Keratinocyte (primary cell): ENCODE measurements around the gene HNRNPD. TPM values are rescaled to one million over a fixed set of nuclear protein-coding genes. Genes with fewer than 3 reads are reported as not detected.

Experiments used
- DNase-seq: peaks from one replicate; pipeline ENCODE4 v3.0.0-alpha.2; 2011; ENCODE audit warnings: low read depth, missing footprints, low spot score
- FAIRE-seq: peaks from 2 replicates; lab custom pipeline; 2011; peaks lifted over from hg19 to GRCh38; lab: Jason Lieb, UNC
- H2AFZ ChIP-seq: 2 replicates; pipeline ENCODE4 v1.6.0; 2012; ENCODE audit warnings: low read length, control low read depth, inconsistent platforms; ENCODE audit not compliant: control insufficient read depth
- H3K27ac ChIP-seq: 2 replicates; pipeline ENCODE4 v1.5.1; 2011; ENCODE audit warnings: low read length; ENCODE audit not compliant: control insufficient read depth, insufficient read depth
- H3K27me3 ChIP-seq: 3 replicates; pipeline ENCODE4 v1.6.0; 2011; ENCODE audit warnings: low read length; ENCODE audit not compliant: control insufficient read depth, insufficient read depth; ENCODE audit errors: extremely low read depth
- H3K36me3 ChIP-seq, 2 experiments: 2 replicates in 1 of 2; 3 replicates in 1 of 2; pipeline ENCODE4 v1.5.1; 2011; ENCODE audit warnings: low read length in 2 of 2, mild to moderate bottlenecking in 1 of 2; ENCODE audit not compliant: control insufficient read depth in 2 of 2, insufficient read depth in 2 of 2; ENCODE audit errors: extremely low read depth in 1 of 2
- H3K4me1 ChIP-seq: 3 replicates; pipeline ENCODE4 v1.5.1; 2011; ENCODE audit warnings: low read length; ENCODE audit not compliant: control insufficient read depth, insufficient read depth; ENCODE audit errors: extremely low read depth
- H3K4me2 ChIP-seq: 3 replicates; pipeline ENCODE4 v1.6.0; 2011; ENCODE audit warnings: low read depth, low read length; ENCODE audit not compliant: control insufficient read depth, insufficient read depth; ENCODE audit errors: extremely low read depth
- H3K4me3 ChIP-seq, 3 experiments: fragments of 200-600 bp in 1 of 3; sonication (generic) in 1 of 3; 2 replicates in 2 of 3; 3 replicates in 1 of 3; pipeline ENCODE4 v1.5.1; 2011 to 2016; ENCODE audit warnings: low read length in 3 of 3, mild to moderate bottlenecking in 3 of 3, control low read depth in 2 of 3, inconsistent platforms in 1 of 3, low read depth in 1 of 3, mixed read lengths in 1 of 3, mixed run types in 1 of 3, moderate library complexity in 1 of 3; ENCODE audit not compliant: control insufficient read depth in 2 of 3, insufficient read depth in 2 of 3; ENCODE audit errors: extremely low read depth in 1 of 3
- H3K79me2 ChIP-seq: 2 replicates; pipeline ENCODE4 v1.6.0; 2012; ENCODE audit warnings: low read length; ENCODE audit not compliant: control insufficient read depth, insufficient read depth
- H3K9ac ChIP-seq: 3 replicates; pipeline ENCODE4 v1.6.0; 2011; ENCODE audit warnings: low read length; ENCODE audit not compliant: control insufficient read depth, insufficient read depth; ENCODE audit errors: extremely low read depth
- H3K9me1 ChIP-seq: 3 replicates; pipeline ENCODE4 v1.6.0; 2011; ENCODE audit warnings: low read length; ENCODE audit not compliant: control insufficient read depth, insufficient read depth; ENCODE audit errors: extremely low read depth
- H3K9me3 ChIP-seq: 2 replicates; pipeline ENCODE4 v1.5.1; 2012; ENCODE audit warnings: low read depth, low read length; ENCODE audit not compliant: control insufficient read depth
- H4K20me1 ChIP-seq: 3 replicates; pipeline ENCODE4 v1.6.0; 2011; ENCODE audit warnings: low read length; ENCODE audit not compliant: control insufficient read depth, insufficient read depth; ENCODE audit errors: extremely low read depth
- EZH2 ChIP-seq: IDR thresholded peaks from one replicate; pipeline ENCODE4 v1.6.1; 2012; ENCODE audit warnings: inconsistent platforms, mild to moderate bottlenecking, low read length, moderate library complexity
- dilution Hi-C: fragments of 300-500 bp; cut with MboI; formaldehyde crosslinking; loops from one replicate; pipeline ENCODE4 v1.7.0; 2020; ENCODE audit warnings: low sequenced_read_pairs; ENCODE audit not compliant: extremely low pct_ligation_motif_present
- polyA plus RNA-seq, 5 experiments: library from polyadenylated mRNA; depleted of rRNA in 3 of 5; stranded (reverse) in 3 of 5; stranded (forward) in 1 of 5; unstranded in 1 of 5; fragments of >200 nt; gene quantifications; 1 replicate in 1 of 5; 2 replicates in 3 of 5; 3 replicates in 1 of 5; pipeline versions ENCODE4 v1.2.1 to v1.2.3, GENCODE V29; 2011 to 2012; ENCODE audit warnings: missing spikeins in 2 of 5, low read depth in 1 of 5, low replicate concordance in 1 of 5
- TF ChIP-seq, protein P1 (sequence below), 3 experiments: IDR thresholded peaks in 1 of 3; conservative IDR thresholded peaks in 1 of 3; optimal IDR thresholded peaks in 1 of 3; 2 replicates in 2 of 3; 3 replicates in 1 of 3; pipeline versions ENCODE3 to v1.5.1; 2011; ENCODE audit warnings: low read length in 3 of 3, mild to moderate bottlenecking in 3 of 3, moderate library complexity in 2 of 3, control low read depth in 1 of 3, inconsistent platforms in 1 of 3; ENCODE audit not compliant: insufficient read depth in 2 of 3; ENCODE audit errors: extremely low read depth in 1 of 3

Gene HNRNPD
- polyA plus RNA-seq, 1 donor (not counting 4 experiments of a cell fraction or from before 2014, with no cell fraction given) = 91.3 TPM

- dilution Hi-C loops = no loop called here
- Histone ChIP-seq H3K79me2 (peaks cover 8% of the 10 kb centered on the region), H3K36me3 (no peaks in the 10 kb centered on the region), H3K4me2 (no peak overlapping the region), H3K4me3 (no peak overlapping the region), H4K20me1 (no peaks in the 10 kb centered on the region), H3K9ac (no peak overlapping the region), H3K27me3 (no peaks in the 10 kb centered on the region), H2AFZ (no peak overlapping the region), H3K9me3 (no peaks in the 10 kb centered on the region), H3K4me1 (peaks cover 16% of the 10 kb centered on the region), H3K27ac (no peak overlapping the region), H3K9me1 (no peaks in the 10 kb centered on the region)
- FAIRE-seq (no peak), DNase-seq (no peak)
- TF ChIP-seq, protein P1, sequence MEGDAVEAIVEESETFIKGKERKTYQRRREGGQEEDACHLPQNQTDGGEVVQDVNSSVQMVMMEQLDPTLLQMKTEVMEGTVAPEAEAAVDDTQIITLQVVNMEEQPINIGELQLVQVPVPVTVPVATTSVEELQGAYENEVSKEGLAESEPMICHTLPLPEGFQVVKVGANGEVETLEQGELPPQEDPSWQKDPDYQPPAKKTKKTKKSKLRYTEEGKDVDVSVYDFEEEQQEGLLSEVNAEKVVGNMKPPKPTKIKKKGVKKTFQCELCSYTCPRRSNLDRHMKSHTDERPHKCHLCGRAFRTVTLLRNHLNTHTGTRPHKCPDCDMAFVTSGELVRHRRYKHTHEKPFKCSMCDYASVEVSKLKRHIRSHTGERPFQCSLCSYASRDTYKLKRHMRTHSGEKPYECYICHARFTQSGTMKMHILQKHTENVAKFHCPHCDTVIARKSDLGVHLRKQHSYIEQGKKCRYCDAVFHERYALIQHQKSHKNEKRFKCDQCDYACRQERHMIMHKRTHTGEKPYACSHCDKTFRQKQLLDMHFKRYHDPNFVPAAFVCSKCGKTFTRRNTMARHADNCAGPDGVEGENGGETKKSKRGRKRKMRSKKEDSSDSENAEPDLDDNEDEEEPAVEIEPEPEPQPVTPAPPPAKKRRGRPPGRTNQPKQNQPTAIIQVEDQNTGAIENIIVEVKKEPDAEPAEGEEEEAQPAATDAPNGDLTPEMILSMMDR (optimal IDR thresholded peaks at IDR 0.05 in 1 of 3, IDR thresholded peaks at IDR 0.05 in 1 of 3, conservative IDR thresholded peaks at IDR 0.05 in 1 of 3; ENCODE audit: extremely low read depth in 1 of 3, insufficient read depth in 2 of 3, low read length in 3 of 3) = no peak
- TF ChIP-seq EZH2 = no peak
These were observed 7.0 kb upstream of the HNRNPD start for GRCh38 chr4:82380831-82381230.

GRCh38 chr4:82380344-82380743 is 6.6 kb upstream of the HNRNPD start:
- Histone ChIP-seq H3K27me3 (no peaks in the 10 kb centered on the region), H3K4me3 (no peak overlapping the region), H3K9ac (no peak overlapping the region), H3K9me3 (no peaks in the 10 kb centered on the region), H3K36me3 (no peaks in the 10 kb centered on the region), H3K27ac (no peak overlapping the region), H3K4me2 (peak overlapping the region; percentile 31), H4K20me1 (no peaks in the 10 kb centered on the region), H2AFZ (no peak overlapping the region), H3K79me2 (peaks cover 12% of the 10 kb centered on the region), H3K4me1 (peaks cover 16% of the 10 kb centered on the region), H3K9me1 (no peaks in the 10 kb centered on the region)
- peak; percentile 81 for FAIRE-seq
- DNase-seq = peak; percentile 92
- TF ChIP-seq, protein P1 (optimal IDR thresholded peaks at IDR 0.05 in 1 of 3, IDR thresholded peaks at IDR 0.05 in 1 of 3, conservative IDR thresholded peaks at IDR 0.05 in 1 of 3; ENCODE audit: extremely low read depth in 1 of 3, insufficient read depth in 2 of 3, low read length in 3 of 3) = peak; percentile 17 to 45 (median 39)
- TF ChIP-seq EZH2 = no peak
- dilution Hi-C loops = no loop called here
